Naive thymus-derived CD4-positive, alpha-beta T cell (primary cell): ENCODE measurements around the gene NF2. TPM values are rescaled to one million over a fixed set of nuclear protein-coding genes. Genes with fewer than 3 reads are reported as not detected.

Source experiments
- ATAC-seq: fragments of 150-1000 bp; cut with Tn5 transposase; 2 replicates; pipeline ENCODE4 v1.10.0; 2021; ENCODE audit warnings: mild to moderate bottlenecking, moderate library complexity
- CTCF ChIA-PET: fragments of 350-600 bp; sonication (Branson Sonifier 250); formaldehyde crosslinking; loops from one replicate; lab custom pipeline; 2021; ENCODE audit warnings: antibody characterized with exemption; lab: Charles Lee
- POLR2A ChIA-PET: fragments of 350-600 bp; sonication (Branson Sonifier 250); formaldehyde crosslinking; loops from one replicate; lab custom pipeline; 2021; ENCODE audit warnings: antibody characterized with exemption, inconsistent platforms; lab: Charles Lee
- DNase-seq, 9 donors: peaks; one replicate each; pipeline versions ENCODE4 v3.0.0 to v3.0.0-alpha.2; 2020 to 2022; ENCODE audit warnings: mixed read lengths in 1 of 9
- H3K27ac ChIP-seq: one replicate; pipeline ENCODE4 v1.7.0; 2013; ENCODE audit warnings: mild to moderate bottlenecking, low read depth, low read length, moderate library complexity
- H3K27me3 ChIP-seq, 2 donors: one replicate each; pipeline ENCODE4 v1.7.0; 2013; ENCODE audit warnings: low read length in 2 of 2, mild to moderate bottlenecking in 2 of 2, moderate library complexity in 2 of 2; ENCODE audit not compliant: control insufficient read depth in 2 of 2, insufficient read depth in 2 of 2
- H3K36me3 ChIP-seq, 3 experiments: 1 replicate in 2 of 3; 2 replicates in 1 of 3; pipeline ENCODE4 v1.7.0; 2013; ENCODE audit warnings: low read length in 3 of 3, mild to moderate bottlenecking in 3 of 3, moderate library complexity in 1 of 3; ENCODE audit not compliant: insufficient read depth in 3 of 3, control insufficient read depth in 2 of 3
- H3K4me1 ChIP-seq, 2 donors: one replicate each; pipeline ENCODE4 v1.7.0; 2013; ENCODE audit warnings: low read length in 2 of 2, mild to moderate bottlenecking in 2 of 2, moderate library complexity in 1 of 2; ENCODE audit not compliant: control insufficient read depth in 2 of 2, insufficient read depth in 2 of 2
- H3K4me3 ChIP-seq: 2 replicates; pipeline ENCODE4 v1.7.0; 2013; ENCODE audit warnings: mild to moderate bottlenecking, low read length
- H3K9me3 ChIP-seq, 3 experiments: 1 replicate in 2 of 3; 2 replicates in 1 of 3; pipeline ENCODE4 v1.7.0; 2013; ENCODE audit warnings: low read length in 3 of 3; ENCODE audit not compliant: control insufficient read depth in 2 of 3
- H3K27ac Mint-ChIP-seq, 9 donors: one replicate each; pipeline ENCODE4 v1.8.0; 2020 to 2022; ENCODE audit warnings: mixed read lengths in 9 of 9, mild to moderate bottlenecking in 8 of 9, moderate library complexity in 5 of 9, inconsistent platforms in 2 of 9
- H3K27me3 Mint-ChIP-seq, 5 donors: one replicate each; pipeline ENCODE4 v1.8.0; 2021 to 2022; ENCODE audit warnings: mixed read lengths in 5 of 5, mild to moderate bottlenecking in 1 of 5
- H3K36me3 Mint-ChIP-seq, 5 donors: one replicate each; pipeline ENCODE4 v1.8.0; 2020 to 2022; ENCODE audit warnings: mixed read lengths in 5 of 5, mild to moderate bottlenecking in 3 of 5, inconsistent platforms in 1 of 5
- H3K4me1 Mint-ChIP-seq, 7 donors: one replicate each; pipeline ENCODE4 v1.8.0; 2020 to 2022; ENCODE audit warnings: mixed read lengths in 7 of 7, mild to moderate bottlenecking in 3 of 7, inconsistent platforms in 1 of 7
- H3K4me3 Mint-ChIP-seq, 10 donors: one replicate each; pipeline ENCODE4 v1.8.0; 2020 to 2022; ENCODE audit warnings: mild to moderate bottlenecking in 10 of 10, mixed read lengths in 10 of 10, moderate library complexity in 6 of 10, inconsistent platforms in 2 of 10
- H3K9me3 Mint-ChIP-seq, 11 donors: one replicate each; pipeline ENCODE4 v1.8.0; 2020 to 2022; ENCODE audit warnings: mixed read lengths in 11 of 11, mild to moderate bottlenecking in 4 of 11, inconsistent platforms in 1 of 11, moderate library complexity in 1 of 11
- intact Hi-C, 2 donors: fragments of 100-400 bp; cut with micrococcal nuclease; formaldehyde crosslinking; loops; one replicate each; pipeline ENCODE4 v1.15.1; 2023
- polyA plus RNA-seq, 2 donors: library from polyadenylated mRNA; unstranded; fragments of 300-500 nt; fragmentation: Illumina TruSeq; gene quantifications; one replicate each; pipeline ENCODE4 v1.2.3, GENCODE V29; 2021
- total RNA-seq, 6 experiments: library from RNA in 5 of 6; stranded (reverse) in 5 of 6; gene quantifications; 1 replicate in 5 of 6; 2 replicates in 1 of 6; pipeline ENCODE4 v1.2.3 and lab custom pipeline; 2021 to 2026

Gene NF2
- total and polyA plus RNA-seq, 7 experiments from 2014 or later: 15.6 to 56.3 (median 27.6) TPM

DNA sequence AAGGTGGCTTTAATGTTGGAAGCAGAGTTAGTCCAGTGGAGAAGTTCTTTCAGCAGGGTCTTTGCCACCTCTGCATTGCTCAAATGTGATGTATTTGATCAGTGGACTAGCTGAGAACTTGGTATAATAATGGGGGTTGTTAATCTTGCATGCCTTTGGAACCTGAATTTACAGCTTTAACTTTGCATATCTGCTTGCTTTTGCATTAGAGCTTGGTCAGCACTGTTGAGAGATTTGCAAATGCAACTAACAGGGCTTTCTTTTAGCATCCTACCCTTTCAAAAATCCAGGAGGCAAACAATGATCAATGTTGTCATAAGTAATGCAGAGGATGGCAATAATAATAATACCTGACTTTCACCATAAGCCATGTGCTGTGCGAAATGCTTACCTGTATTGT, 48.2 kb downstream of the NF2 start:
- ATAC-seq: no peak
- H3K9me3 Mint-ChIP-seq: no peaks in the 10 kb centered on the region

GRCh38 chr22:29654420-29654819, 51.0 kb downstream of the NF2 start:
- POLR2A ChIA-PET: no interaction called here
- Histone ChIP-seq H3K9me3 (no peaks in the 10 kb centered on the region), H3K36me3 (peaks cover 0 to 29% (median 0%) of the 10 kb centered on the region in 3 experiments), H3K27me3 (no peaks in the 10 kb centered on the region), H3K27ac (no peak overlapping the region), H3K4me3 (no peak overlapping the region), H3K4me1 (no peaks in the 10 kb centered on the region)
- DNase-seq (no peak), ATAC-seq (no peak)
- CTCF ChIA-PET: no interaction called here
- Mint-ChIP-seq H3K9me3 (no peaks in the 10 kb centered on the region), H3K4me1 (peaks cover 0 to 3% (median 0%) of the 10 kb centered on the region in 7 donors), H3K27ac (no peak overlapping the region), H3K27me3 (no peaks in the 10 kb centered on the region), H3K4me3 (no peak overlapping the region), H3K36me3 (peaks cover 4 to 30% (median 5%) of the 10 kb centered on the region in 5 donors)
- intact Hi-C loops: no loop called here

More for the DNA sequence above, 48.2 kb downstream of the NF2 start:
- peaks cover 0 to 30% (median 8%) of the 10 kb centered on the region in 5 donors for H3K36me3 Mint-ChIP-seq
- no peaks in the 10 kb centered on the region for H3K27me3 ChIP-seq
- no peaks in the 10 kb centered on the region for H3K4me1 ChIP-seq
- no peak overlapping the region for H3K4me3 ChIP-seq
- H3K27me3 Mint-ChIP-seq: no peaks in the 10 kb centered on the region
- no peak overlapping the region for H3K27ac ChIP-seq
- no peak overlapping the region for H3K4me3 Mint-ChIP-seq
- DNase-seq: no peak
- intact Hi-C loops: no loop called here
- no peaks in the 10 kb centered on the region for H3K9me3 ChIP-seq
- ChIA-PET POLR2A (no interaction called here), CTCF (interaction anchor here (0.8 kb wide), 1 partner anchor 27 kb away, joined by 3 read pairs; no protein-coding TSS in a partner anchor)
- peak overlapping the region in 3 of 9 donors; percentile 12 to 59 (median 21) for H3K27ac Mint-ChIP-seq
- peaks cover 0 to 19% (median 3%) of the 10 kb centered on the region in 3 experiments for H3K36me3 ChIP-seq
- peaks cover 0 to 3% (median 0%) of the 10 kb centered on the region in 7 donors for H3K4me1 Mint-ChIP-seq

GRCh38 chr22:29654882-29655281, 51.4 kb downstream of the NF2 start:
- CTCF ChIA-PET: no interaction called here

DNA sequence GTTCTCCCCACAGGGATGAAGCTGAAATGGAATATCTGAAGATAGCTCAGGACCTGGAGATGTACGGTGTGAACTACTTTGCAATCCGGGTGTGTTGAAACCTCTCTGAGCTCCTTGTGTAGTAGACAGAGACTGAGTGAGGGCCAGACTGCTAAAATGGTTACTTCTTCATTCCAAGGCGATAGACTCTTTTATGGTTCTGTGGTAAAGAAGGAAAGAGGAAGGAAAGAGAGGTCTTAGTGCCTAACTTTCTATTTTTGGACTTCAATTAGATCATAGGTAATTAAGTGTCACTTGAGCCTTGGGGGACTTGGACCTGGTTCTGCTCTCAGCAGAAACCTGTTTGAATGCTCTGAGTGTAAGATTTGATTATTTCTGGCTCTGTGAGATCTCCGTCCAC, 54.7 kb downstream of the NF2 start:
- H3K27ac Mint-ChIP-seq: peak overlapping the region in 1 of 9 donors; percentile 26
- H3K27me3 Mint-ChIP-seq: no peaks in the 10 kb centered on the region
- POLR2A ChIA-PET: no interaction called here

More at GRCh38 chr22:29654882-29655281, 51.4 kb downstream of the NF2 start:
- H3K27me3 Mint-ChIP-seq: no peaks in the 10 kb centered on the region
- peaks cover 0 to 3% (median 0%) of the 10 kb centered on the region in 7 donors for H3K4me1 Mint-ChIP-seq
- Histone ChIP-seq H3K27ac (no peak overlapping the region), H3K4me1 (no peaks in the 10 kb centered on the region), H3K4me3 (no peak overlapping the region), H3K9me3 (no peaks in the 10 kb centered on the region), H3K36me3 (peaks cover 0 to 32% (median 0%) of the 10 kb centered on the region in 3 experiments), H3K27me3 (no peaks in the 10 kb centered on the region)
- no peaks in the 10 kb centered on the region for H3K9me3 Mint-ChIP-seq
- POLR2A ChIA-PET: no interaction called here
- DNase-seq (no peak), ATAC-seq (no peak)
- H3K4me3 Mint-ChIP-seq: no peak overlapping the region
- no peak overlapping the region for H3K27ac Mint-ChIP-seq
- intact Hi-C loops: no loop called here
- H3K36me3 Mint-ChIP-seq: peaks cover 4 to 30% (median 5%) of the 10 kb centered on the region in 5 donors

DNA sequence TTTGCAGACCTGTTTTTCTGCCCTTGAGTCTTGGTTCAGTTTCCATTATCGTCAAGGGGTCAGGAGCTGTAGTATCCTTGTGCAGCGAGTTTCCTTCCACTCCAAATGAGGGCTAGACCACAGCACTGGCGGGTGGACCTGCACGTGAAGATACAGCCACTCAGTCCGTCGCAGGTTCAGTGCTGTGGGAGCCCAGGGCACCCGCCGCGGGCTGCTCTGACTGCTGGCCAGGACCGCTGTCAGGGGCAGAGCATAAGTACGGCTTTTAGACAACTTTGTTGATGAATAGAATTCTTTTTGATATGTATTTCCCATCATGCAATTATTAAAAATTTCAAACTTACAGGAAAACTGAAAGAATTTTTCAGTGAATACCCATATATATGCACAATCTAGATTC, 56.6 kb downstream of the NF2 start:
- no peak overlapping the region for H3K27ac ChIP-seq
- ChIA-PET POLR2A (no interaction called here), CTCF (interaction anchor here (0.5 kb wide), 1 partner anchor 25 kb away, joined by 5 read pairs; no protein-coding TSS in a partner anchor)
- H3K9me3 ChIP-seq: no peaks in the 10 kb centered on the region
- peaks cover 0 to 6% (median 0%) of the 10 kb centered on the region in 7 donors for H3K4me1 Mint-ChIP-seq
- intact Hi-C loops: no loop called here
- peaks cover 9 to 53% (median 12%) of the 10 kb centered on the region in 5 donors for H3K36me3 Mint-ChIP-seq
- H3K4me3 ChIP-seq: no peak overlapping the region
- H3K27me3 Mint-ChIP-seq: no peaks in the 10 kb centered on the region
- ATAC-seq: no peak
- no peak overlapping the region for H3K27ac Mint-ChIP-seq
- H3K36me3 ChIP-seq: peaks cover 0 to 75% (median 5%) of the 10 kb centered on the region in 3 experiments
- H3K27me3 ChIP-seq: no peaks in the 10 kb centered on the region
- no peak for DNase-seq
- no peaks in the 10 kb centered on the region for H3K9me3 Mint-ChIP-seq
- no peaks in the 10 kb centered on the region for H3K4me1 ChIP-seq
- no peak overlapping the region for H3K4me3 Mint-ChIP-seq

More for the DNA sequence above, 54.7 kb downstream of the NF2 start:
- intact Hi-C loops: no loop called here
- ATAC-seq (peak; percentile 72), DNase-seq (no peak)
- Histone ChIP-seq H3K4me3 (no peak overlapping the region), H3K27ac (no peak overlapping the region), H3K27me3 (no peaks in the 10 kb centered on the region), H3K36me3 (peaks cover 0 to 61% (median 0%) of the 10 kb centered on the region in 3 experiments), H3K9me3 (no peaks in the 10 kb centered on the region), H3K4me1 (no peaks in the 10 kb centered on the region)
- Mint-ChIP-seq H3K4me3 (no peak overlapping the region), H3K4me1 (peaks cover 0 to 1% (median 0%) of the 10 kb centered on the region in 7 donors), H3K9me3 (no peaks in the 10 kb centered on the region), H3K36me3 (peaks cover 4 to 47% (median 8%) of the 10 kb centered on the region in 5 donors)
- CTCF ChIA-PET: interaction anchor here (1.0 to 1.6 kb wide), 2 partner anchors 32 to 346 kb away, joined by 3 read pairs; no protein-coding TSS in a partner anchor

GRCh38 chr22:29661336-29661735, 57.9 kb downstream of the NF2 start:
- ChIA-PET CTCF (no interaction called here), POLR2A (no interaction called here)
- H3K27ac ChIP-seq: no peak overlapping the region
- H3K36me3 ChIP-seq: peaks cover 0 to 78% (median 11%) of the 10 kb centered on the region in 3 experiments
- H3K36me3 Mint-ChIP-seq: peaks cover 9 to 47% (median 12%) of the 10 kb centered on the region in 5 donors
- intact Hi-C loops: no loop called here
- peaks cover 0 to 6% (median 0%) of the 10 kb centered on the region in 7 donors for H3K4me1 Mint-ChIP-seq
- no peak for DNase-seq
- no peaks in the 10 kb centered on the region for H3K4me1 ChIP-seq
- H3K9me3 Mint-ChIP-seq: no peaks in the 10 kb centered on the region
- no peak overlapping the region for H3K4me3 ChIP-seq
- H3K27me3 Mint-ChIP-seq: no peaks in the 10 kb centered on the region
- H3K4me3 Mint-ChIP-seq: no peak overlapping the region
- H3K9me3 ChIP-seq: no peaks in the 10 kb centered on the region
- H3K27ac Mint-ChIP-seq: no peak overlapping the region
- H3K27me3 ChIP-seq: no peaks in the 10 kb centered on the region
- no peak for ATAC-seq
